ENCODE results near the gene HOXA3.

Gene HOXA3

GRCh38 chr7:27142580-27143022 is 9.8 kb downstream of the HOXA3 start:
- no peak for DNase-seq

GRCh38 chr7:27141923-27142579 is 10.3 kb downstream of the HOXA3 start:
- no peak for DNase-seq

- no peak for DNase-seq
These were observed 11.1 kb downstream of the HOXA3 start for GRCh38 chr7:27141137-27141922.

- no peak for DNase-seq
These were observed 12.1 kb downstream of the HOXA3 start for GRCh38 chr7:27140126-27140857.

- DNase-seq = no peak
These were observed 12.9 kb downstream of the HOXA3 start for GRCh38 chr7:27139334-27140125.

- no peak for DNase-seq
These were observed 13.4 kb downstream of the HOXA3 start for GRCh38 chr7:27138985-27139333.

- DNase-seq = no peak
These were observed 13.9 kb downstream of the HOXA3 start for GRCh38 chr7:27138472-27138871.

- DNase-seq = no peak
These were observed 14.6 kb downstream of the HOXA3 start for GRCh38 chr7:27137640-27138315.

- no peak for DNase-seq
These were observed 18.0 kb downstream of the HOXA3 start for GRCh38 chr7:27134392-27134791.

GRCh38 chr7:27133409-27134231 is 18.8 kb downstream of the HOXA3 start:
- no peak for DNase-seq

GRCh38 chr7:27132978-27133377 is 19.4 kb downstream of the HOXA3 start:
- no peak for DNase-seq

GRCh38 chr7:27132214-27132613 is 20.2 kb downstream of the HOXA3 start:
- no peak for DNase-seq

GRCh38 chr7:27131390-27131819 is 21.0 kb downstream of the HOXA3 start:
- DNase-seq = no peak

GRCh38 chr7:27130540-27131389 is 21.6 kb downstream of the HOXA3 start, which contains the start of gene HOXA4:
HOXA4 (minus strand) TSS chr7:27130757; CDS start chr7:27130733, 24 bp downstream.
- DNase-seq = peak; percentile 29

GRCh38 chr7:27129729-27130539 is 22.4 kb downstream of the HOXA3 start:
- no peak for DNase-seq

GRCh38 chr7:27128776-27129728 is 23.3 kb downstream of the HOXA3 start:
- no peak for DNase-seq

GRCh38 chr7:27128034-27128433 is 24.3 kb downstream of the HOXA3 start:
- no peak for DNase-seq
